ENCODE data around the gene NPR2. TPM values are rescaled to one million over a fixed set of nuclear protein-coding genes. Genes with fewer than 3 reads are reported as not detected.

The NPR2 gene
- total RNA-seq, 4 donors from 2014 or later = 1.1 to 6.8 (median 4.9) TPM

DNA sequence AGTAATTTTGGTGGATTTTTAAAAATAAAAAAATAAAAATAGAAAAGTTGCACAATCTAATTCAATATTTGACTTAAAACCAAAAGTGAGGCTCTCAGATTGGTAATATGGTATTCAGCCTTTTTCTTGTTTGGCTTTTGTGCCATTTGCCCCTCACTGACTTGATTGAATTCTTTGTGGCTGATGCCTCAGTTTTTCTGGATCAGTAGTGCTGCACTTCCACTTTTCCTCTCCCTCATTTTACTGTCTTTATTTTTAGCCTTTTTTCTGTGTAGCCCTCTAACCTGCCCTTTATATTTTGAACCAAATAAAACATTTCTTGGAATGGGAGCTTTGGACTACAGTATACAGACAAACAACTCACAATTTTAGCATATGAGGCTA lies 33.5 kb upstream of the NPR2 start:
- in situ Hi-C loops (cut with MboI; ENCODE audit: low pct_ligation_motif_present in 1 of 4, low pct_unique_long_range_greater_than_20kb in 1 of 4, low sequenced_read_pairs in 3 of 4) (no loop called here), intact Hi-C loops (cut with DNase I; ENCODE audit: low total_unique reads) (no loop called here)
- H3K9me3 ChIP-seq = no peaks in the 10 kb centered on the region
- peak overlapping the region in 3 of 4 donors; percentile 49 to 74 (median 65) for H3K4me3 ChIP-seq
- H3K27ac ChIP-seq = peak overlapping the region; percentile 91 to 97 (median 93)
- TF ChIP-seq, protein P1, sequence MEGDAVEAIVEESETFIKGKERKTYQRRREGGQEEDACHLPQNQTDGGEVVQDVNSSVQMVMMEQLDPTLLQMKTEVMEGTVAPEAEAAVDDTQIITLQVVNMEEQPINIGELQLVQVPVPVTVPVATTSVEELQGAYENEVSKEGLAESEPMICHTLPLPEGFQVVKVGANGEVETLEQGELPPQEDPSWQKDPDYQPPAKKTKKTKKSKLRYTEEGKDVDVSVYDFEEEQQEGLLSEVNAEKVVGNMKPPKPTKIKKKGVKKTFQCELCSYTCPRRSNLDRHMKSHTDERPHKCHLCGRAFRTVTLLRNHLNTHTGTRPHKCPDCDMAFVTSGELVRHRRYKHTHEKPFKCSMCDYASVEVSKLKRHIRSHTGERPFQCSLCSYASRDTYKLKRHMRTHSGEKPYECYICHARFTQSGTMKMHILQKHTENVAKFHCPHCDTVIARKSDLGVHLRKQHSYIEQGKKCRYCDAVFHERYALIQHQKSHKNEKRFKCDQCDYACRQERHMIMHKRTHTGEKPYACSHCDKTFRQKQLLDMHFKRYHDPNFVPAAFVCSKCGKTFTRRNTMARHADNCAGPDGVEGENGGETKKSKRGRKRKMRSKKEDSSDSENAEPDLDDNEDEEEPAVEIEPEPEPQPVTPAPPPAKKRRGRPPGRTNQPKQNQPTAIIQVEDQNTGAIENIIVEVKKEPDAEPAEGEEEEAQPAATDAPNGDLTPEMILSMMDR (IDR thresholded peaks at IDR 0.05) = no peak
- TF ChIP-seq EP300 (IDR thresholded peaks at IDR 0.05; ENCODE audit: low read depth) = no peak
- no peak for TF ChIP-seq POLR2A (IDR thresholded peaks at IDR 0.05)
- no peak for TF ChIP-seq POLR2AphosphoS5 (IDR thresholded peaks at IDR 0.05)
- no peak for DNase-seq
- H3K36me3 ChIP-seq = peaks cover 0 to 11% (median 5%) of the 10 kb centered on the region in 4 donors
- peaks cover 11 to 47% (median 16%) of the 10 kb centered on the region in 4 donors for H3K4me1 ChIP-seq
- H3K27me3 ChIP-seq = no peaks in the 10 kb centered on the region

DNA sequence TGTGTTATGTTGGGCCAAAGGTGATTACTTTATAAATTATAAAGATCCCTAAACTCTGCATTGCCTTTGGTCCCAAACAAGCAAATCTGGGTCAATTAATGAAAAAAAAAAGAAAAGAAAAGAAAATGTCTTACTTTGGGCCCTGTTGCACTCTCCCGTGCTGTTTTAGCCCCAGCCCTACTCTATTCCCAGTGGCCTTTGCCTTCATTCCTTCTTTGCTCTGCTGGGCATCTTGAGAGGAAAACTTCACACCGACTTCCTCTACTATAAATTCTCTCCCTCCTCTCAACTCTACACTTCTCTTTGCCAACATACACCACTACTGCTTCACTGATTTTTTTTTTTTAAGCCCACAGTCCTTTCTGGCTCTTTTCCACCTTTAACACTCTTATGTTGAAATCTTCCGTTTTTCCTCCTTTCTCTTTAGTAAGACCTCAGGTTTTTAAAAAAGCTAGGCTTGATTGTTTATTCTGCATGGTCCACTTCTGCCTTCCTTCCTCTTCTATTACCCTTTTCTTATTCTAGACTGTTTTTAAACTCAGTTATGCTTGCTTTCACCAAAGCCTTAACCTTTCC lies 32.8 kb upstream of the NPR2 start:
- intact Hi-C loops (cut with DNase I; ENCODE audit: low total_unique reads) = no loop called here
- in situ Hi-C loops (cut with MboI; ENCODE audit: low pct_ligation_motif_present in 1 of 4, low pct_unique_long_range_greater_than_20kb in 1 of 4, low sequenced_read_pairs in 3 of 4) = no loop called here
- peaks cover 11 to 48% (median 16%) of the 10 kb centered on the region in 4 donors for H3K4me1 ChIP-seq
- no peaks in the 10 kb centered on the region for H3K27me3 ChIP-seq
- H3K36me3 ChIP-seq = peaks cover 0 to 4% (median 1%) of the 10 kb centered on the region in 4 donors
- no peaks in the 10 kb centered on the region for H3K9me3 ChIP-seq
- no peak for TF ChIP-seq EP300 (IDR thresholded peaks at IDR 0.05; ENCODE audit: low read depth)
- TF ChIP-seq POLR2AphosphoS5 (IDR thresholded peaks at IDR 0.05) = no peak
- TF ChIP-seq, protein P1 (IDR thresholded peaks at IDR 0.05) = no peak
- no peak for TF ChIP-seq POLR2A (IDR thresholded peaks at IDR 0.05)
- WGBS, 2 donors (ENCODE audit: low coverage in 1 of 2) = 25 to 58% methylated on average over 3 of the region's 3 CpGs
- no peak overlapping the region for H3K4me3 ChIP-seq
- no peak for DNase-seq
- H3K27ac ChIP-seq = peak overlapping the region; percentile 91 to 97 (median 93)

DNA sequence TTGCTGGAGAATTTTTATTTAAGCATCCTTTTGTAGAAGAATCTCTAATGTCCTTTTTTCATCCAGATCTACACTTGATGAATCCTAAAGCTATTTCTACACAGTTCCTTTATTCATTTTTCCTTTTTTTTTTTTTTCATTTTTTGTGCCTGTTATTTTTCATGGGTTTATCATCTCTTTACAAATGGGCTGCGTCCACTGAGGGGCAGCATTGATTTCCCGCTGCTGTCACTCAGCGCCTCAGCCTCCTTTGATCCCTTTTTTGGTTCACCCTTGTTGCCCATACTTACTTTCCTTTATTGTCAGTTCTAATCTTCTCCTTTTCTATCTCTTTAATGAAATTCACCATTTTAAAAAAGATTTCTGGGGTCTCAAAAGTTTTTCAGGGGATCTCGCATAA lies 31.6 kb upstream of the NPR2 start:
- Histone ChIP-seq H3K27me3 (no peaks in the 10 kb centered on the region), H3K9me3 (no peaks in the 10 kb centered on the region), H3K4me3 (no peak overlapping the region), H3K27ac (peak overlapping the region in 1 of 4 donors; percentile 18), H3K36me3 (no peaks in the 10 kb centered on the region), H3K4me1 (peaks cover 11 to 48% (median 16%) of the 10 kb centered on the region in 4 donors)
- in situ Hi-C loops (cut with MboI; ENCODE audit: low pct_ligation_motif_present in 1 of 4, low pct_unique_long_range_greater_than_20kb in 1 of 4, low sequenced_read_pairs in 3 of 4) (no loop called here), intact Hi-C loops (cut with DNase I; ENCODE audit: low total_unique reads) (no loop called here)
- no peak for DNase-seq
- 97 to 100% methylated on average over 4 of the region's 4 CpGs for WGBS, 2 donors (ENCODE audit: low coverage in 1 of 2)
- no peak for TF ChIP-seq EP300 (IDR thresholded peaks at IDR 0.05; ENCODE audit: low read depth)
- no peak for TF ChIP-seq POLR2AphosphoS5 (IDR thresholded peaks at IDR 0.05)
- TF ChIP-seq, protein P1 (IDR thresholded peaks at IDR 0.05) = no peak
- no peak for TF ChIP-seq POLR2A (IDR thresholded peaks at IDR 0.05)

DNA sequence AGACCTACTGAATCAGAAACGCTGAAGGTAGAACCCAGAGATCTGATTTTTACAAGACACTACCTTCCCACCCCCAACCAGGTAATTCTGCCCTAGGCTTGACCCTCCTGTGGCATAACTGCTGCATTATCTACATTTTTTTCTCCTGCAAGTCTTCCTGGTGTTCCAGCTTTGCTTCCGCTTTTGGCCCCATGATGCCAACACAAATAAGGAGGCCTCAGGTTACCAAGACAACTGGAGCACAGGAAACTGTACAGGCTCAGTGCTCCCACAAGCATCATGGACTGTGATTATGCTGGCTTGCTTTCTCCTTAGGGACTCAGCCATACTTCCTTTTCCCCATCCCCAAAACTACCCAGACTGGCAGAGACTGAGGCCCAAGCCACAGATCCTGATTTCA lies 30.7 kb upstream of the NPR2 start:
- Histone ChIP-seq H3K27ac (peak overlapping the region in 3 of 4 donors; percentile 18 to 32 (median 28)), H3K36me3 (no peaks in the 10 kb centered on the region), H3K4me1 (peaks cover 11 to 48% (median 16%) of the 10 kb centered on the region in 4 donors), H3K4me3 (no peak overlapping the region), H3K27me3 (no peaks in the 10 kb centered on the region), H3K9me3 (no peaks in the 10 kb centered on the region)
- 53 to 100% methylated on average over 1 to 2 of the region's 2 CpGs for WGBS, 2 donors (ENCODE audit: low coverage in 1 of 2)
- intact Hi-C loops (cut with DNase I; ENCODE audit: low total_unique reads) (no loop called here), in situ Hi-C loops (cut with MboI; ENCODE audit: low pct_ligation_motif_present in 1 of 4, low pct_unique_long_range_greater_than_20kb in 1 of 4, low sequenced_read_pairs in 3 of 4) (no loop called here)
- TF ChIP-seq, protein P1 (IDR thresholded peaks at IDR 0.05) = no peak
- TF ChIP-seq POLR2AphosphoS5 (IDR thresholded peaks at IDR 0.05) = no peak
- TF ChIP-seq EP300 (IDR thresholded peaks at IDR 0.05; ENCODE audit: low read depth) = no peak
- TF ChIP-seq POLR2A (IDR thresholded peaks at IDR 0.05) = no peak
- no peak for DNase-seq

All from transverse colon (tissue), 4 donors.